GM10847 (cell line): ENCODE data around the gene POLR3GL.

ENCODE experiments used
- POLR2A ChIP-seq: IDR thresholded peaks from 2 replicates; pipeline ENCODE4 v1.6.1; 2011; ENCODE audit not compliant: insufficient read length; ENCODE audit errors: extremely low read depth

The POLR3GL gene

GRCh38 chr1:145960468-145961108 lies 3.9 kb upstream of the POLR3GL start:
- TF ChIP-seq POLR2A: no peak

- no peak for TF ChIP-seq POLR2A
These were observed 3.4 kb upstream of the POLR3GL start for GRCh38 chr1:145961109-145961424.

- no peak for TF ChIP-seq POLR2A
These were observed 2.9 kb upstream of the POLR3GL start for GRCh38 chr1:145961425-145962156.

GRCh38 chr1:145962157-145963102 lies 2.1 kb upstream of the POLR3GL start:
- no peak for TF ChIP-seq POLR2A

- no peak for TF ChIP-seq POLR2A
These were observed 1.0 kb upstream of the POLR3GL start for GRCh38 chr1:145963265-145964019.

- no peak for TF ChIP-seq POLR2A
These were observed 742 bp downstream of the POLR3GL start for GRCh38 chr1:145965119-145965744.

- TF ChIP-seq POLR2A: no peak
These were observed 2.8 kb downstream of the POLR3GL start for GRCh38 chr1:145967288-145967687.

GRCh38 chr1:145972580-145972979 lies 8.1 kb downstream of the POLR3GL start:
- TF ChIP-seq POLR2A: no peak

GRCh38 chr1:145974721-145975120 lies 10.2 kb downstream of the POLR3GL start:
- no peak for TF ChIP-seq POLR2A

GRCh38 chr1:145975216-145975615 lies 10.7 kb downstream of the POLR3GL start:
- TF ChIP-seq POLR2A: no peak

- no peak for TF ChIP-seq POLR2A
These were observed 12.5 kb downstream of the POLR3GL start for GRCh38 chr1:145977016-145977415.

GRCh38 chr1:145977486-145978470 lies 13.3 kb downstream of the POLR3GL start:
- TF ChIP-seq POLR2A: no peak

- no peak for TF ChIP-seq POLR2A
These were observed 14.0 kb downstream of the POLR3GL start for GRCh38 chr1:145978471-145978853.
